SW480 (cell line): ENCODE measurements around the gene ASCC1.

Experiments used
- DNase-seq: peaks from one replicate; pipeline ENCODE4 v3.0.0-alpha.2; 2016; ENCODE audit warnings: low spot score

The ASCC1 gene

GRCh38 chr10:72081772-72082590 lies 134.1 kb downstream of the ASCC1 start:
- no peak for DNase-seq

- no peak for DNase-seq
Measured at GRCh38 chr10:72081210-72081609, 134.9 kb downstream of the ASCC1 start.

GRCh38 chr10:72080042-72080975 lies 135.8 kb downstream of the ASCC1 start:
- DNase-seq: peak; percentile 13

GRCh38 chr10:72079356-72079755 lies 136.7 kb downstream of the ASCC1 start:
- no peak for DNase-seq

GRCh38 chr10:72077275-72077990 lies 138.6 kb downstream of the ASCC1 start:
- no peak for DNase-seq

- DNase-seq: no peak
Measured at GRCh38 chr10:72076756-72077155, 139.3 kb downstream of the ASCC1 start.

GRCh38 chr10:72075376-72076115 lies 140.5 kb downstream of the ASCC1 start:
- DNase-seq: no peak

GRCh38 chr10:72074574-72075375 lies 141.3 kb downstream of the ASCC1 start:
- DNase-seq: no peak

- no peak for DNase-seq
Measured at GRCh38 chr10:72073708-72074573, 142.1 kb downstream of the ASCC1 start.

- DNase-seq: no peak
Measured at GRCh38 chr10:72072639-72073038, 143.4 kb downstream of the ASCC1 start.

- DNase-seq: no peak
Measured at GRCh38 chr10:72072046-72072445, 144.0 kb downstream of the ASCC1 start.

GRCh38 chr10:72069751-72070526 lies 146.1 kb downstream of the ASCC1 start:
- DNase-seq: no peak

GRCh38 chr10:72068901-72069446 lies 147.1 kb downstream of the ASCC1 start:
- no peak for DNase-seq

- no peak for DNase-seq
Measured at GRCh38 chr10:72068126-72068765, 147.8 kb downstream of the ASCC1 start.

- DNase-seq: no peak
Measured at GRCh38 chr10:72067463-72068125, 148.5 kb downstream of the ASCC1 start.

- DNase-seq: no peak
Measured at GRCh38 chr10:72066318-72067284, 149.5 kb downstream of the ASCC1 start.
